ENCODE measurements around the gene DAB2IP.

DAB2IP gene

GRCh38 chr9:121755581-121755980 lies 104.1 kb downstream of the DAB2IP start:
- DNase-seq (ENCODE audit: low read depth in 2 of 2, low spot score in 1 of 2): no peak

- DNase-seq (ENCODE audit: low read depth in 2 of 2, low spot score in 1 of 2): no peak
These were observed 105.2 kb downstream of the DAB2IP start for GRCh38 chr9:121756474-121757280.

- no peak for DNase-seq (ENCODE audit: low read depth in 2 of 2, low spot score in 1 of 2)
These were observed 105.8 kb downstream of the DAB2IP start for GRCh38 chr9:121757281-121757585.

- no peak for DNase-seq (ENCODE audit: low read depth in 2 of 2, low spot score in 1 of 2)
These were observed 107.3 kb downstream of the DAB2IP start for GRCh38 chr9:121758693-121759092.

- no peak for DNase-seq (ENCODE audit: low read depth in 2 of 2, low spot score in 1 of 2)
These were observed 108.6 kb downstream of the DAB2IP start for GRCh38 chr9:121759996-121760395.

GRCh38 chr9:121760571-121760970 lies 109.1 kb downstream of the DAB2IP start:
- DNase-seq (ENCODE audit: low read depth in 2 of 2, low spot score in 1 of 2): no peak

GRCh38 chr9:121763131-121763530 lies 111.7 kb downstream of the DAB2IP start:
- DNase-seq (ENCODE audit: low read depth in 2 of 2, low spot score in 1 of 2): no peak

GRCh38 chr9:121763561-121764370 lies 112.3 kb downstream of the DAB2IP start:
- DNase-seq (ENCODE audit: low read depth in 2 of 2, low spot score in 1 of 2): no peak

GRCh38 chr9:121764371-121764730 lies 112.9 kb downstream of the DAB2IP start:
- no peak for DNase-seq (ENCODE audit: low read depth in 2 of 2, low spot score in 1 of 2)

GRCh38 chr9:121765021-121765950 lies 113.9 kb downstream of the DAB2IP start:
- no peak for DNase-seq (ENCODE audit: low read depth in 2 of 2, low spot score in 1 of 2)

GRCh38 chr9:121766081-121766683 lies 114.7 kb downstream of the DAB2IP start:
- no peak for DNase-seq (ENCODE audit: low read depth in 2 of 2, low spot score in 1 of 2)

GRCh38 chr9:121767171-121767769 lies 115.8 kb downstream of the DAB2IP start:
- DNase-seq (ENCODE audit: low read depth in 2 of 2, low spot score in 1 of 2): no peak

- no peak for DNase-seq (ENCODE audit: low read depth in 2 of 2, low spot score in 1 of 2)
These were observed 117.1 kb downstream of the DAB2IP start for GRCh38 chr9:121768416-121769015.

GRCh38 chr9:121769939-121770338 lies 118.5 kb downstream of the DAB2IP start:
- no peak for DNase-seq (ENCODE audit: low read depth in 2 of 2, low spot score in 1 of 2)

- no peak for DNase-seq (ENCODE audit: low read depth in 2 of 2, low spot score in 1 of 2)
These were observed 119.2 kb downstream of the DAB2IP start for GRCh38 chr9:121770415-121771273.

- no peak for DNase-seq (ENCODE audit: low read depth in 2 of 2, low spot score in 1 of 2)
These were observed 120.0 kb downstream of the DAB2IP start for GRCh38 chr9:121771418-121771817.

GRCh38 chr9:121771851-121772599 lies 120.6 kb downstream of the DAB2IP start:
- no peak for DNase-seq (ENCODE audit: low read depth in 2 of 2, low spot score in 1 of 2)

GRCh38 chr9:121772600-121773285 lies 121.3 kb downstream of the DAB2IP start:
- no peak for DNase-seq (ENCODE audit: low read depth in 2 of 2, low spot score in 1 of 2)
